ENCODE data around the gene PCCB.

DNA sequence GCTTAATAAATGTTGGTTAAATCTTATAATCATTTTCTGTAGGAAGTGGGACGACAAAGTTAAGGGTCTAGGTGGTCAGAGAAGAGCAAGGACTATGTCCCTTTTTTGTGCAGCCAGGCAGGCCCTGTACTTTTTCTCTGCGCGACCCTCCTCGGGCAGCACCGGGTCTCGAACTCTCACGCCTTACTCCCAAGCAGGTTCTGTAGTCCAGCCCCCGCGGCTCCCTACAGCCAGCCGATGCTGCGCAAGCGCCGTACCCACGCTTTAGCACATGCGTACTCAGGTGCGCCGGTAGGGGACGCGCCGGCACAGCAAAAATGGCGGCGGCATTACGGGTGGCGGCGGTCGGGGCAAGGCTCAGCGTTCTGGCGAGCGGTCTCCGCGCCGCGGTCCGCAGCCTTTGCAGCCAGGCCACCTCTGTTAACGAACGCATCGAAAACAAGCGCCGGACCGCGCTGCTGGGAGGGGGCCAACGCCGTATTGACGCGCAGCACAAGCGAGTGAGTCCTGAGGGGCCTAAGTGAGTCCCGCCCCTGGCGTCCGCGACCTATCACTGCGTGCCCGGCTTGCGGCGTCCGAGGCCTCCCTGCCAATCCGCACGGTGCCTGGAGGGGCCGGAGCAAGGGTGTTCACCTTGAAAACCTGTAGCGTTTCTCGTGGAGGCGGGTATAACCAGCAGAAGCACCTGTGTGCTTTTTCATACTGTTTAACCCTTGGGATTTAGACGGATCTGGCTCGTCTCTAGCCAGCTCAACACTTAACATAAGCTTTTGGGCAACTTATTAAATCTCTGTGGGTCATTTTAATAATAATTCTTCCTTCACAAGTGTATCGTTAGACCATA lies at the start of gene PCCB:
- TF ChIP-seq ESRRA (CRISPR knock-in tag; IDR thresholded peaks at IDR 0.05; ENCODE audit: borderline replicate concordance) (peak; percentile 74; the same call in 1 of the 2 replicates), CTCF (IDR thresholded peaks at IDR 0.05) (peak; percentile 69), ZSCAN18 (CRISPR knock-in tag; IDR thresholded peaks at IDR 0.05) (no peak), GABPB1 (CRISPR knock-in tag; IDR thresholded peaks at IDR 0.05) (0 out of 2 replicates have a peak, but pooled peaks have one; percentile 35), SOX15 (CRISPR knock-in tag; IDR thresholded peaks at IDR 0.05) (no peak), FOXP4 (CRISPR knock-in tag; IDR thresholded peaks at IDR 0.05) (peak; percentile 68; the same call in 1 of the 2 replicates)
- TF ChIP-seq, protein P1, sequence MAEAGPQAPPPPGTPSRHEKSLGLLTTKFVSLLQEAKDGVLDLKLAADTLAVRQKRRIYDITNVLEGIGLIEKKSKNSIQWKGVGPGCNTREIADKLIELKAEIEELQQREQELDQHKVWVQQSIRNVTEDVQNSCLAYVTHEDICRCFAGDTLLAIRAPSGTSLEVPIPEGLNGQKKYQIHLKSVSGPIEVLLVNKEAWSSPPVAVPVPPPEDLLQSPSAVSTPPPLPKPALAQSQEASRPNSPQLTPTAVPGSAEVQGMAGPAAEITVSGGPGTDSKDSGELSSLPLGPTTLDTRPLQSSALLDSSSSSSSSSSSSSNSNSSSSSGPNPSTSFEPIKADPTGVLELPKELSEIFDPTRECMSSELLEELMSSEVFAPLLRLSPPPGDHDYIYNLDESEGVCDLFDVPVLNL (CRISPR knock-in tag; IDR thresholded peaks at IDR 0.05; ENCODE audit: borderline replicate concordance, low read depth) = no peak
- TF ChIP-seq, protein P2, sequence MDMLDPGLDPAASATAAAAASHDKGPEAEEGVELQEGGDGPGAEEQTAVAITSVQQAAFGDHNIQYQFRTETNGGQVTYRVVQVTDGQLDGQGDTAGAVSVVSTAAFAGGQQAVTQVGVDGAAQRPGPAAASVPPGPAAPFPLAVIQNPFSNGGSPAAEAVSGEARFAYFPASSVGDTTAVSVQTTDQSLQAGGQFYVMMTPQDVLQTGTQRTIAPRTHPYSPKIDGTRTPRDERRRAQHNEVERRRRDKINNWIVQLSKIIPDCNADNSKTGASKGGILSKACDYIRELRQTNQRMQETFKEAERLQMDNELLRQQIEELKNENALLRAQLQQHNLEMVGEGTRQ (CRISPR knock-in tag; IDR thresholded peaks at IDR 0.05) = peak; percentile 42; the same call in 1 of the 2 replicates
